Pancreas (tissue), 10 donors: Measurements from ENCODE around the gene ZNF3. TPM values are rescaled to one million over a fixed set of nuclear protein-coding genes. Genes with fewer than 3 reads are reported as not detected.
A peak's percentile ranks its signal among the peaks of the same experiment; 100 is the strongest.

Source experiments
- ATAC-seq, 4 donors: fragments of 200-7000 bp; cut with Tn5 transposase; one replicate each; pipeline versions ENCODE4 v1.8.0 to v1.9.1; 2020; ENCODE audit warnings: mild to moderate bottlenecking in 4 of 4, moderate library complexity in 4 of 4
- DNase-seq, 6 donors: peaks; one replicate each; pipeline ENCODE4 v3.0.0-alpha.2; 2020
- FAIRE-seq: peaks from 2 replicates; lab custom pipeline; 2012; peaks lifted over from hg19 to GRCh38; lab: Jason Lieb, UNC
- H3K27ac ChIP-seq, 4 donors: fragments of 200-600 bp; sonication (generic); 1 replicate in 3 of 4; 2 replicates in 1 of 4; pipeline versions ENCODE4 v1.5.0 to v1.8.0; 2020
- H3K27me3 ChIP-seq, 4 donors: fragments of 200-600 bp; one replicate each; pipeline ENCODE4 v1.8.0; 2021
- H3K36me3 ChIP-seq, 3 donors: fragments of 200-600 bp; sonication (generic) in 1 of 3; one replicate each; pipeline versions ENCODE4 v1.5.0 to v1.8.0; 2020 to 2021
- H3K4me1 ChIP-seq, 3 donors: fragments of 200-600 bp; one replicate each; pipeline ENCODE4 v1.8.0; 2021
- H3K4me3 ChIP-seq, 4 donors: fragments of 200-600 bp; sonication (generic) in 2 of 4; one replicate each; pipeline versions ENCODE4 v1.5.0 to v1.8.0; 2020 to 2021
- H3K9me3 ChIP-seq, 4 donors: fragments of 200-600 bp; one replicate each; pipeline ENCODE4 v1.8.0; 2021
- CTCF ChIP-seq, 4 donors: fragments of 200-600 bp; sonication (generic) in 3 of 4; IDR thresholded peaks; one replicate each; pipeline versions ENCODE4 v1.5.0 to v1.8.0; 2021; ENCODE audit warnings: antibody characterized with exemption in 4 of 4
- WGBS, 2 donors: extraction: QIAGEN DNeasy Blood & Tissue Kit; methylation state at CpG; one replicate each; pipeline ENCODE4 v1.1.7; 2013; 5-methylcytosine and 5-hydroxymethylcytosine counted together
- intact Hi-C, 3 donors: fragments of 100-400 bp; cut with DNase I; formaldehyde crosslinking; loops; one replicate each; pipeline versions ENCODE4 v1.11.1 to v1.14.2; 2022
- polyA plus RNA-seq, 2 donors: library from polyadenylated mRNA; stranded (reverse); fragments of 200-250 nt; gene quantifications; one replicate each; pipeline ENCODE4 v1.2.3, GENCODE V29; 2013
- total RNA-seq, 6 donors: library from RNA; stranded (reverse); fragmentation: NEBNext Ultra II Directional in 4 of 6; extraction: Animal tissue kit (Norgen Biotek cat#: 25700) in 4 of 6; gene quantifications; one replicate each; pipeline versions ENCODE4 v1.2.1 to v1.2.4, GENCODE V29; 2021 to 2023
- donor health status: healthy with polysubstance abuse.
- donor health status: DM: no; HTN: no; CAD: no; lungs with moderate emphysema.
- donor health status: DM: no; HTN: no; CAD: no.
- donor health status: control.
- donor health status: control.
- donor health status: Bipolar disorder and iron deficiency.
- donor health status: DM: yes; HTN: yes; CAD: no.
- donor health status: DM: no; HTN: no; CAD: no.
- donor health status: DM: no; HTN: no; CAD: no.
- donor health status: DM: yes; HTN: yes; CAD: no.

ZNF3 gene
- total and polyA plus RNA-seq, 8 donors: 9.6 to 21.2 (median 15.3) TPM

GRCh38 chr7:100127866-100128636, 46.5 kb upstream of the ZNF3 start:
- no peak for FAIRE-seq
- peak overlapping the region; percentile 84 to 94 (median 89) for H3K27ac ChIP-seq
- H3K36me3 ChIP-seq: no peaks in the 10 kb centered on the region
- ATAC-seq: peak in 1 of 4 donors; percentile 1
- intact Hi-C loops: no loop called here
- H3K4me1 ChIP-seq: peaks cover 0 to 14% (median 8%) of the 10 kb centered on the region in 3 donors
- peak in 2 of 6 donors; percentile 30 to 81 for DNase-seq
- H3K27me3 ChIP-seq: no peaks in the 10 kb centered on the region
- TF ChIP-seq CTCF (IDR thresholded peaks at IDR 0.05): no peak
- 3 to 8% methylated on average over 25 to 37 of the region's 37 CpGs for WGBS, 2 donors
- no peaks in the 10 kb centered on the region for H3K9me3 ChIP-seq
- peak overlapping the region; percentile 54 to 98 (median 94) for H3K4me3 ChIP-seq

- no peak for TF ChIP-seq CTCF (IDR thresholded peaks at IDR 0.05)
- Histone ChIP-seq H3K4me3 (peak within 1 kb of the TSS; percentile 54 to 98 (median 94)), H3K36me3 (no peaks in the 10 kb centered on the region), H3K27ac (peak within 1 kb of the TSS; percentile 84 to 94 (median 89)), H3K4me1 (peaks cover 0 to 14% (median 8%) of the 10 kb centered on the region in 3 donors), H3K9me3 (no peaks in the 10 kb centered on the region), H3K27me3 (no peaks in the 10 kb centered on the region)
- DNase-seq (peak; percentile 88 to 92 (median 90)), FAIRE-seq (no peak), ATAC-seq (peak; percentile 90 to 96 (median 92))
- WGBS, 2 donors: 0 to 1% methylated on average over 68 to 85 of the region's 85 CpGs
- intact Hi-C loops: no loop called here
Observed at GRCh38 chr7:100126931-100127865, 45.7 kb upstream of the ZNF3 start, which contains the start of gene MBLAC1. Gene MBLAC1 (plus strand): TSS chr7:100126967. CDS start chr7:100127396, 429 bp downstream.

- H3K36me3 ChIP-seq: no peaks in the 10 kb centered on the region
- FAIRE-seq (no peak), DNase-seq (peak in 1 of 6 donors; percentile 86), ATAC-seq (peak; percentile 0 to 51 (median 31))
- no peak for TF ChIP-seq CTCF (IDR thresholded peaks at IDR 0.05)
- no peaks in the 10 kb centered on the region for H3K27me3 ChIP-seq
- intact Hi-C loops: no loop called here
- peaks cover 0 to 13% (median 8%) of the 10 kb centered on the region in 3 donors for H3K4me1 ChIP-seq
- WGBS, 2 donors: 9 to 10% methylated on average over 29 of the region's 29 CpGs
- H3K27ac ChIP-seq: peak overlapping the region; percentile 84 to 94 (median 89)
- H3K9me3 ChIP-seq: no peaks in the 10 kb centered on the region
- H3K4me3 ChIP-seq: peak overlapping the region; percentile 54 to 98 (median 94)
Observed at GRCh38 chr7:100126239-100126930, 44.9 kb upstream of the ZNF3 start.

- intact Hi-C loops: no loop called here
- no peaks in the 10 kb centered on the region for H3K27me3 ChIP-seq
- no peaks in the 10 kb centered on the region for H3K36me3 ChIP-seq
- H3K27ac ChIP-seq: no peak overlapping the region
- DNase-seq: no peak
- H3K9me3 ChIP-seq: no peaks in the 10 kb centered on the region
- TF ChIP-seq CTCF (IDR thresholded peaks at IDR 0.05): no peak
- peaks cover 0 to 17% (median 8%) of the 10 kb centered on the region in 3 donors for H3K4me1 ChIP-seq
- ATAC-seq: no peak
- 81 to 87% methylated on average over 4 of the region's 4 CpGs for WGBS, 2 donors
- FAIRE-seq: no peak
- no peak overlapping the region for H3K4me3 ChIP-seq
Observed at GRCh38 chr7:100124301-100125230, 43.0 kb upstream of the ZNF3 start.
